ENCODE measurements around the gene CUTC.

The CUTC gene

DNA sequence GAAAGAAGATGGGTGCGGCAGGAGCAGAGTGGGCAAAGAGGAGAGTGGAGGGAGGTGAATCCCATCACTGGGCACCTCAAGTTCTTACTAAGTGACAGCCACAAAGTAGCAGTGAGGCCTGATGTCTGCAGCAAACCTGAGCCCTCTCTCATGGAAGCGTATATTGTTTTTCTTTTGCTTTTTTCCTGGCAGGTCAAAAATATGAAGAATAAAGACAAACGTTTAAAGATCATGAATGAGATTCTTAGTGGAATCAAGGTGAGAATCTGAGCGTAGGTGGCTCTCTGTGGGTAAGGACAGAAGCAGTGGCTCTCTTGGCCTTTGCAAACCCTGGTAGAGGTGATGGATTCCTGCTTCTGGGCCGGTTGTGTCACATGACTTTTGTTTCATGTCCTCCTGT lies 73.2 kb downstream of the CUTC start:
- TF ChIP-seq, protein P1, sequence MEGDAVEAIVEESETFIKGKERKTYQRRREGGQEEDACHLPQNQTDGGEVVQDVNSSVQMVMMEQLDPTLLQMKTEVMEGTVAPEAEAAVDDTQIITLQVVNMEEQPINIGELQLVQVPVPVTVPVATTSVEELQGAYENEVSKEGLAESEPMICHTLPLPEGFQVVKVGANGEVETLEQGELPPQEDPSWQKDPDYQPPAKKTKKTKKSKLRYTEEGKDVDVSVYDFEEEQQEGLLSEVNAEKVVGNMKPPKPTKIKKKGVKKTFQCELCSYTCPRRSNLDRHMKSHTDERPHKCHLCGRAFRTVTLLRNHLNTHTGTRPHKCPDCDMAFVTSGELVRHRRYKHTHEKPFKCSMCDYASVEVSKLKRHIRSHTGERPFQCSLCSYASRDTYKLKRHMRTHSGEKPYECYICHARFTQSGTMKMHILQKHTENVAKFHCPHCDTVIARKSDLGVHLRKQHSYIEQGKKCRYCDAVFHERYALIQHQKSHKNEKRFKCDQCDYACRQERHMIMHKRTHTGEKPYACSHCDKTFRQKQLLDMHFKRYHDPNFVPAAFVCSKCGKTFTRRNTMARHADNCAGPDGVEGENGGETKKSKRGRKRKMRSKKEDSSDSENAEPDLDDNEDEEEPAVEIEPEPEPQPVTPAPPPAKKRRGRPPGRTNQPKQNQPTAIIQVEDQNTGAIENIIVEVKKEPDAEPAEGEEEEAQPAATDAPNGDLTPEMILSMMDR (conservative IDR thresholded peaks at IDR 0.05; ENCODE audit: low read depth, low read length): no peak

More for the DNA sequence above, 73.2 kb downstream of the CUTC start:
- Histone ChIP-seq H3K4me2 (no peak overlapping the region), H2AFZ (ENCODE audit: low read depth) (no peak overlapping the region), H3K27ac (no peak overlapping the region), H3K4me1 (ENCODE audit: low read depth, poor library complexity, severe bottlenecking) (no peaks in the 10 kb centered on the region), H3K79me2 (ENCODE audit: insufficient read depth, low read depth) (no peaks in the 10 kb centered on the region), H4K20me1 (ENCODE audit: insufficient read depth) (no peaks in the 10 kb centered on the region), H3K36me3 (ENCODE audit: insufficient read depth) (no peaks in the 10 kb centered on the region), H3K4me3 (IDR thresholded peaks at IDR 0.05; ENCODE audit: insufficient read depth, low read depth, low read length) (no peak overlapping the region), H3K9ac (no peak overlapping the region), H3K27me3 (ENCODE audit: insufficient read depth, low read depth) (no peaks in the 10 kb centered on the region)
